Naive thymus-derived CD4-positive, alpha-beta T cell (primary cell): Measurements from ENCODE around the gene NFKBIZ. TPM values are rescaled to one million over a fixed set of nuclear protein-coding genes. Genes with fewer than 3 reads are reported as not detected.

Experiments used
- ATAC-seq: fragments of 150-1000 bp; cut with Tn5 transposase; 2 replicates; pipeline ENCODE4 v1.10.0; 2021; ENCODE audit warnings: mild to moderate bottlenecking, moderate library complexity
- CTCF ChIA-PET: fragments of 350-600 bp; sonication (Branson Sonifier 250); formaldehyde crosslinking; loops from one replicate; lab custom pipeline; 2021; ENCODE audit warnings: antibody characterized with exemption; lab: Charles Lee
- POLR2A ChIA-PET: fragments of 350-600 bp; sonication (Branson Sonifier 250); formaldehyde crosslinking; loops from one replicate; lab custom pipeline; 2021; ENCODE audit warnings: antibody characterized with exemption, inconsistent platforms; lab: Charles Lee
- DNase-seq, 9 donors: peaks; one replicate each; pipeline versions ENCODE4 v3.0.0 to v3.0.0-alpha.2; 2020 to 2022; ENCODE audit warnings: mixed read lengths in 1 of 9
- H3K27ac ChIP-seq: one replicate; pipeline ENCODE4 v1.7.0; 2013; ENCODE audit warnings: mild to moderate bottlenecking, low read depth, low read length, moderate library complexity
- H3K27me3 ChIP-seq, 2 donors: one replicate each; pipeline ENCODE4 v1.7.0; 2013; ENCODE audit warnings: low read length in 2 of 2, mild to moderate bottlenecking in 2 of 2, moderate library complexity in 2 of 2; ENCODE audit not compliant: control insufficient read depth in 2 of 2, insufficient read depth in 2 of 2
- H3K36me3 ChIP-seq, 3 experiments: 1 replicate in 2 of 3; 2 replicates in 1 of 3; pipeline ENCODE4 v1.7.0; 2013; ENCODE audit warnings: low read length in 3 of 3, mild to moderate bottlenecking in 3 of 3, moderate library complexity in 1 of 3; ENCODE audit not compliant: insufficient read depth in 3 of 3, control insufficient read depth in 2 of 3
- H3K4me1 ChIP-seq, 2 donors: one replicate each; pipeline ENCODE4 v1.7.0; 2013; ENCODE audit warnings: low read length in 2 of 2, mild to moderate bottlenecking in 2 of 2, moderate library complexity in 1 of 2; ENCODE audit not compliant: control insufficient read depth in 2 of 2, insufficient read depth in 2 of 2
- H3K4me3 ChIP-seq: 2 replicates; pipeline ENCODE4 v1.7.0; 2013; ENCODE audit warnings: mild to moderate bottlenecking, low read length
- H3K9me3 ChIP-seq, 3 experiments: 1 replicate in 2 of 3; 2 replicates in 1 of 3; pipeline ENCODE4 v1.7.0; 2013; ENCODE audit warnings: low read length in 3 of 3; ENCODE audit not compliant: control insufficient read depth in 2 of 3
- H3K27ac Mint-ChIP-seq, 9 donors: one replicate each; pipeline ENCODE4 v1.8.0; 2020 to 2022; ENCODE audit warnings: mixed read lengths in 9 of 9, mild to moderate bottlenecking in 8 of 9, moderate library complexity in 5 of 9, inconsistent platforms in 2 of 9
- H3K27me3 Mint-ChIP-seq, 5 donors: one replicate each; pipeline ENCODE4 v1.8.0; 2021 to 2022; ENCODE audit warnings: mixed read lengths in 5 of 5, mild to moderate bottlenecking in 1 of 5
- H3K36me3 Mint-ChIP-seq, 5 donors: one replicate each; pipeline ENCODE4 v1.8.0; 2020 to 2022; ENCODE audit warnings: mixed read lengths in 5 of 5, mild to moderate bottlenecking in 3 of 5, inconsistent platforms in 1 of 5
- H3K4me1 Mint-ChIP-seq, 7 donors: one replicate each; pipeline ENCODE4 v1.8.0; 2020 to 2022; ENCODE audit warnings: mixed read lengths in 7 of 7, mild to moderate bottlenecking in 3 of 7, inconsistent platforms in 1 of 7
- H3K4me3 Mint-ChIP-seq, 10 donors: one replicate each; pipeline ENCODE4 v1.8.0; 2020 to 2022; ENCODE audit warnings: mild to moderate bottlenecking in 10 of 10, mixed read lengths in 10 of 10, moderate library complexity in 6 of 10, inconsistent platforms in 2 of 10
- H3K9me3 Mint-ChIP-seq, 11 donors: one replicate each; pipeline ENCODE4 v1.8.0; 2020 to 2022; ENCODE audit warnings: mixed read lengths in 11 of 11, mild to moderate bottlenecking in 4 of 11, inconsistent platforms in 1 of 11, moderate library complexity in 1 of 11
- intact Hi-C, 2 donors: fragments of 100-400 bp; cut with micrococcal nuclease; formaldehyde crosslinking; loops; one replicate each; pipeline ENCODE4 v1.15.1; 2023
- polyA plus RNA-seq, 2 donors: library from polyadenylated mRNA; unstranded; fragments of 300-500 nt; fragmentation: Illumina TruSeq; gene quantifications; one replicate each; pipeline ENCODE4 v1.2.3, GENCODE V29; 2021
- total RNA-seq, 6 experiments: library from RNA in 5 of 6; stranded (reverse) in 5 of 6; gene quantifications; 1 replicate in 5 of 6; 2 replicates in 1 of 6; pipeline ENCODE4 v1.2.3 and lab custom pipeline; 2021 to 2026

The NFKBIZ gene
- total and polyA plus RNA-seq, 7 experiments from 2014 or later, result 21.0 to 913 (median 117) TPM

- ChIA-PET POLR2A (interaction anchor here (1.6 to 2.4 kb wide), 3 partner anchors 11 to 16 kb away, joined by 9 to 10 read pairs (median 9); partner anchors contain the start of gene NFKBIZ), CTCF (interaction anchor here (0.6 to 0.9 kb wide), 2 partner anchors 11 to 392 kb away, joined by 3 read pairs; no protein-coding TSS in a partner anchor)
- H3K36me3 ChIP-seq, result no peaks in the 10 kb centered on the region
- H3K4me1 ChIP-seq, result peaks cover 9 to 28% of the 10 kb centered on the region in 2 donors
- Mint-ChIP-seq H3K27ac (peak overlapping the region in 6 of 9 donors; percentile 13 to 56 (median 48)), H3K4me1 (peaks cover 52 to 89% (median 72%) of the 10 kb centered on the region in 7 donors), H3K4me3 (peak overlapping the region in 7 of 10 donors; percentile 4 to 66 (median 44)), H3K9me3 (peaks cover 0 to 3% (median 0%) of the 10 kb centered on the region in 11 donors), H3K27me3 (no peaks in the 10 kb centered on the region), H3K36me3 (peaks cover 0 to 47% (median 11%) of the 10 kb centered on the region in 5 donors)
- H3K27ac ChIP-seq, result no peak overlapping the region
- DNase-seq (no peak), ATAC-seq (no peak)
- no peaks in the 10 kb centered on the region for H3K27me3 ChIP-seq
- H3K9me3 ChIP-seq, result no peaks in the 10 kb centered on the region
- intact Hi-C loops, result no loop called here
- H3K4me3 ChIP-seq, result no peak overlapping the region
Measured at GRCh38 chr3:101833446-101833974, 15.8 kb upstream of the NFKBIZ start.

GRCh38 chr3:101835676-101836075 is 13.6 kb upstream of the NFKBIZ start:
- Mint-ChIP-seq H3K4me1 (peaks cover 44 to 71% (median 62%) of the 10 kb centered on the region in 7 donors), H3K36me3 (peaks cover 0 to 46% (median 24%) of the 10 kb centered on the region in 5 donors), H3K27me3 (no peaks in the 10 kb centered on the region), H3K4me3 (no peak overlapping the region), H3K27ac (peak overlapping the region in 3 of 9 donors; percentile 17 to 80 (median 18)), H3K9me3 (peaks cover 0 to 3% (median 0%) of the 10 kb centered on the region in 11 donors)
- intact Hi-C loops, result loop anchor here in 1 of 2 donors (1.0 kb wide), 1 partner anchor 11 kb away; no protein-coding TSS in a partner anchor
- Histone ChIP-seq H3K27ac (no peak overlapping the region), H3K36me3 (no peaks in the 10 kb centered on the region), H3K27me3 (no peaks in the 10 kb centered on the region), H3K4me1 (peaks cover 0 to 12% of the 10 kb centered on the region in 2 donors), H3K4me3 (no peak overlapping the region), H3K9me3 (no peaks in the 10 kb centered on the region)
- ChIA-PET POLR2A (interaction anchor here (1.1 to 4.6 kb wide), 5 partner anchors 9 to 18 kb away, joined by 3 to 19 read pairs (median 4); partner anchors contain the start of gene NFKBIZ), CTCF (interaction anchor here (0.7 to 1.2 kb wide), 3 partner anchors 33 to 393 kb away, joined by 3 to 4 read pairs (median 3); no protein-coding TSS in a partner anchor)
- no peak for DNase-seq
- no peak for ATAC-seq

- Mint-ChIP-seq H3K36me3 (peaks cover 0 to 49% (median 28%) of the 10 kb centered on the region in 5 donors), H3K27ac (peak overlapping the region in 2 of 9 donors; percentile 17 to 18), H3K27me3 (no peaks in the 10 kb centered on the region), H3K4me3 (no peak overlapping the region), H3K9me3 (peaks cover 0 to 3% (median 0%) of the 10 kb centered on the region in 11 donors), H3K4me1 (peaks cover 44 to 68% (median 59%) of the 10 kb centered on the region in 7 donors)
- Histone ChIP-seq H3K4me3 (no peak overlapping the region), H3K9me3 (no peaks in the 10 kb centered on the region), H3K36me3 (no peaks in the 10 kb centered on the region), H3K27me3 (no peaks in the 10 kb centered on the region), H3K27ac (no peak overlapping the region), H3K4me1 (peaks cover 0 to 12% of the 10 kb centered on the region in 2 donors)
- ChIA-PET POLR2A (interaction anchor here (1.3 to 4.6 kb wide), 2 partner anchors 9 to 13 kb away, joined by 3 to 19 read pairs; partner anchors contain the start of gene NFKBIZ), CTCF (interaction anchor here (0.7 kb wide), 1 partner anchor 393 kb away, joined by 4 read pairs; no protein-coding TSS in a partner anchor)
- intact Hi-C loops, result no loop called here
- ATAC-seq, result no peak
- DNase-seq, result no peak
Measured at GRCh38 chr3:101836160-101836559, 13.2 kb upstream of the NFKBIZ start.

GRCh38 chr3:101836652-101837598 is 12.4 kb upstream of the NFKBIZ start:
- no peak for DNase-seq
- peaks cover under 1 to 50% (median 31%) of the 10 kb centered on the region in 5 donors for H3K36me3 Mint-ChIP-seq
- intact Hi-C loops, result loop anchor here in 1 of 2 donors (1.0 kb wide), 1 partner anchor 8 kb away; no protein-coding TSS in a partner anchor
- H3K4me1 Mint-ChIP-seq, result peaks cover 40 to 61% (median 52%) of the 10 kb centered on the region in 7 donors
- Histone ChIP-seq H3K9me3 (no peaks in the 10 kb centered on the region), H3K4me1 (peaks cover 0 to 12% of the 10 kb centered on the region in 2 donors), H3K36me3 (no peaks in the 10 kb centered on the region), H3K27ac (no peak overlapping the region), H3K4me3 (no peak overlapping the region), H3K27me3 (no peaks in the 10 kb centered on the region)
- H3K9me3 Mint-ChIP-seq, result peaks cover 0 to 5% (median 2%) of the 10 kb centered on the region in 11 donors
- no peak overlapping the region for H3K4me3 Mint-ChIP-seq
- CTCF ChIA-PET, result no interaction called here
- H3K27me3 Mint-ChIP-seq, result no peaks in the 10 kb centered on the region
- H3K27ac Mint-ChIP-seq, result peak overlapping the region in 1 of 9 donors; percentile 13
- peak; percentile 79 for ATAC-seq
- POLR2A ChIA-PET, result interaction anchor here (0.5 to 4.6 kb wide), 4 partner anchors 8 to 96 kb away, joined by 3 to 19 read pairs (median 3); partner anchors contain the start of gene NFKBIZ

- Histone ChIP-seq H3K36me3 (no peaks in the 10 kb centered on the region), H3K4me3 (no peak overlapping the region), H3K27ac (no peak overlapping the region), H3K27me3 (no peaks in the 10 kb centered on the region), H3K4me1 (peaks cover 0 to 7% of the 10 kb centered on the region in 2 donors), H3K9me3 (no peaks in the 10 kb centered on the region)
- intact Hi-C loops, result loop anchor here in 1 of 2 donors (1.0 kb wide), 1 partner anchor 10 kb away; no protein-coding TSS in a partner anchor
- Mint-ChIP-seq H3K4me3 (no peak overlapping the region), H3K36me3 (peaks cover 4 to 45% (median 32%) of the 10 kb centered on the region in 5 donors), H3K4me1 (peaks cover 31 to 50% (median 35%) of the 10 kb centered on the region in 7 donors), H3K9me3 (peaks cover 0 to 15% (median 5%) of the 10 kb centered on the region in 11 donors), H3K27me3 (no peaks in the 10 kb centered on the region), H3K27ac (no peak overlapping the region)
- no peak for ATAC-seq
- ChIA-PET POLR2A (interaction anchor here (1.3 to 4.6 kb wide), 5 partner anchors 8 to 13 kb away, joined by 3 to 29 read pairs (median 5); partner anchors contain the start of gene NFKBIZ), CTCF (interaction anchor here (0.8 to 1.2 kb wide), 3 partner anchors 11 to 390 kb away, joined by 3 to 6 read pairs (median 4); partner anchors contain the start of gene NFKBIZ)
- no peak for DNase-seq
Measured at GRCh38 chr3:101838691-101839090, 10.6 kb upstream of the NFKBIZ start.
